IMR-90 (cell line): Measurements from ENCODE around the gene RHOBTB3. TPM values are rescaled to one million over a fixed set of nuclear protein-coding genes. Genes with fewer than 3 reads are reported as not detected.
A peak's percentile ranks its signal among the peaks of the same experiment; 100 is the strongest.

ENCODE experiments used
- ATAC-seq: fragments of 200-7000 bp; cut with Tn5 transposase; 2 replicates; pipeline ENCODE4 v1.9.1; 2020; ENCODE audit warnings: low read depth, mild to moderate bottlenecking, moderate library complexity
- BruUV-seq: library from RNA; stranded (reverse); fragments of 400-500 nt; replicated peaks from 2 replicates; lab custom pipeline; 2021; lab: Mats Ljungman, UMichigan
- CTCF ChIA-PET: fragments of 300-600 bp; formaldehyde crosslinking; extraction: SDS; loops from one replicate; lab custom pipeline; 2021; ENCODE audit warnings: antibody characterized with exemption; lab: Yijun Ruan, JAX
- POLR2A ChIA-PET: fragments of 300-600 bp; sonication (Branson Sonifier 250); formaldehyde crosslinking; loops from one replicate; lab custom pipeline; 2022; ENCODE audit warnings: antibody characterized with exemption; ENCODE audit not compliant: unreplicated experiment; lab: Charles Lee
- DNase-seq: peaks from one replicate; pipeline ENCODE4 v3.0.0; 2013
- H2AFZ ChIP-seq: replicated peaks from 2 replicates; pipeline ENCODE3; 2013; ENCODE audit warnings: low read length, mild to moderate bottlenecking; ENCODE audit not compliant: poor library complexity
- H2AK5ac ChIP-seq: 2 replicates; pipeline ENCODE4 v1.6.1; 2013; ENCODE audit warnings: low read depth, low read length, inconsistent platforms
- H2AK9ac ChIP-seq: replicated peaks from 2 replicates; pipeline ENCODE3; 2013; ENCODE audit warnings: mild to moderate bottlenecking, low read depth, low read length, moderate library complexity; ENCODE audit not compliant: poor library complexity
- H2BK120ac ChIP-seq: 2 replicates; pipeline ENCODE4 v1.6.1; 2013; ENCODE audit warnings: low read depth, low read length, inconsistent platforms
- H2BK15ac ChIP-seq: 3 replicates; pipeline ENCODE4 v1.6.1; 2013; ENCODE audit warnings: low read depth, low read length, inconsistent platforms
- H2BK20ac ChIP-seq: 2 replicates; pipeline ENCODE4 v1.6.1; 2013; ENCODE audit warnings: low read depth, mild to moderate bottlenecking, inconsistent platforms, low read length, moderate library complexity
- H2BK5ac ChIP-seq: 2 replicates; pipeline ENCODE4 v1.6.1; 2013; ENCODE audit warnings: mild to moderate bottlenecking, low read depth, low read length, inconsistent platforms; ENCODE audit not compliant: poor library complexity, severe bottlenecking
- H3K14ac ChIP-seq: replicated peaks from 2 replicates; pipeline ENCODE4 v1.6.1; 2013; ENCODE audit warnings: low read depth, low read length, inconsistent platforms
- H3K18ac ChIP-seq: 2 replicates; pipeline ENCODE4 v1.6.1; 2013; ENCODE audit warnings: low read depth, low read length, control low read depth
- H3K23ac ChIP-seq: 2 replicates; pipeline ENCODE4 v1.6.1; 2013; ENCODE audit warnings: low read depth, low read length, inconsistent platforms
- H3K27ac ChIP-seq: 2 replicates; pipeline ENCODE4 v1.5.1; 2013; ENCODE audit warnings: mild to moderate bottlenecking, control low read depth, low read length; ENCODE audit not compliant: insufficient read depth
- H3K27me3 ChIP-seq: 2 replicates; pipeline ENCODE4 v1.6.1; 2013; ENCODE audit warnings: low read length; ENCODE audit not compliant: control insufficient read depth, insufficient read depth
- H3K36me3 ChIP-seq: 2 replicates; pipeline ENCODE4 v1.6.1; 2013; ENCODE audit warnings: low read length, mixed read lengths; ENCODE audit not compliant: control insufficient read depth, insufficient read depth
- H3K4ac ChIP-seq: 2 replicates; pipeline ENCODE4 v1.6.1; 2013; ENCODE audit warnings: low read depth, low read length, inconsistent platforms
- H3K4me1 ChIP-seq: 2 replicates; pipeline ENCODE4 v1.6.1; 2013; ENCODE audit warnings: low read length, mixed read lengths; ENCODE audit not compliant: control insufficient read depth, insufficient read depth
- H3K4me2 ChIP-seq: 2 replicates; pipeline ENCODE4 v1.6.1; 2013; ENCODE audit warnings: low read depth, mild to moderate bottlenecking, control low read depth, low read length, moderate library complexity
- H3K4me3 ChIP-seq: 2 replicates; pipeline ENCODE4 v1.5.1; 2013; ENCODE audit warnings: low read depth, mild to moderate bottlenecking, control low read depth, low read length, moderate library complexity; ENCODE audit not compliant: insufficient read depth
- H3K56ac ChIP-seq: 2 replicates; pipeline ENCODE4 v1.6.1; 2013; ENCODE audit warnings: low read length, inconsistent platforms; ENCODE audit not compliant: insufficient read depth; ENCODE audit errors: extremely low read depth
- H3K79me1 ChIP-seq, 2 experiments: 2 replicates each; pipeline ENCODE4 v1.6.1; 2013; ENCODE audit warnings: low read length in 2 of 2, inconsistent platforms in 1 of 2, low read depth in 1 of 2
- H3K9ac ChIP-seq: 2 replicates; pipeline ENCODE4 v1.6.1; 2013; ENCODE audit warnings: low read depth, low read length, control low read depth
- H3K9me1 ChIP-seq: 2 replicates; pipeline ENCODE4 v1.6.1; 2013; ENCODE audit warnings: low read length, inconsistent platforms; ENCODE audit not compliant: insufficient read depth
- H3K9me3 ChIP-seq: 2 replicates; pipeline ENCODE4 v1.6.1; 2013; ENCODE audit warnings: low read length; ENCODE audit not compliant: control insufficient read depth, insufficient read depth
- H4K20me1 ChIP-seq: 2 replicates; pipeline ENCODE4 v1.6.1; 2013; ENCODE audit warnings: low read length, inconsistent platforms; ENCODE audit not compliant: insufficient read depth
- H4K5ac ChIP-seq: 2 replicates; pipeline ENCODE4 v1.6.1; 2013; ENCODE audit warnings: mild to moderate bottlenecking, low read depth, low read length, control low read depth
- H4K8ac ChIP-seq, 2 experiments: 2 replicates each; pipeline ENCODE4 v1.6.1; 2013; ENCODE audit warnings: low read depth in 2 of 2, low read length in 2 of 2, control low read depth in 1 of 2, inconsistent platforms in 1 of 2
- H4K91ac ChIP-seq: 2 replicates; pipeline ENCODE4 v1.6.1; 2013; ENCODE audit warnings: low read depth, low read length, inconsistent platforms; ENCODE audit not compliant: insufficient read depth
- BHLHE40 ChIP-seq: fragments of 150-350 bp; IDR thresholded peaks from 2 replicates; pipeline ENCODE4 v1.6.1; 2016; ENCODE audit warnings: mild to moderate bottlenecking, low read depth, low read length
- CEBPB ChIP-seq: IDR thresholded peaks from 2 replicates; pipeline ENCODE4 v1.6.1; 2012; ENCODE audit warnings: low read depth, low read length, improper control_type of control experiment
- CHD1 ChIP-seq: IDR thresholded peaks from 2 replicates; pipeline ENCODE4 v1.6.1; 2012; ENCODE audit warnings: low read depth, low read length, improper control_type of control experiment
- ELK1 ChIP-seq: fragments of 150-350 bp; IDR thresholded peaks from 2 replicates; pipeline ENCODE4 v1.6.1; 2016; ENCODE audit warnings: low read depth, mild to moderate bottlenecking, low read length, moderate library complexity, borderline replicate concordance
- MAFK ChIP-seq: IDR thresholded peaks from 2 replicates; pipeline ENCODE4 v1.6.1; 2012; ENCODE audit warnings: low read depth, low read length, improper control_type of control experiment
- MAZ ChIP-seq: IDR thresholded peaks from 2 replicates; pipeline ENCODE4 v1.6.1; 2012; ENCODE audit warnings: low read depth, mild to moderate bottlenecking, low read length, improper control_type of control experiment, moderate library complexity, borderline replicate concordance
- NFE2L2 ChIP-seq: fragments of 150-350 bp; IDR thresholded peaks from 2 replicates; pipeline ENCODE4 v1.6.1; 2016; ENCODE audit warnings: low read depth, mild to moderate bottlenecking, low read length
- RAD21 ChIP-seq: IDR thresholded peaks from 2 replicates; pipeline ENCODE4 v1.6.1; 2012; ENCODE audit warnings: low read length, improper control_type of control experiment
- RFX5 ChIP-seq: IDR thresholded peaks from 2 replicates; pipeline ENCODE4 v1.8.0; 2012; ENCODE audit warnings: low read depth, mild to moderate bottlenecking, low read length, moderate library complexity
- SMC3 ChIP-seq: fragments of 150-350 bp; IDR thresholded peaks from 2 replicates; pipeline ENCODE4 v1.6.1; 2016; ENCODE audit warnings: low read depth, mild to moderate bottlenecking, antibody characterized with exemption, low read length, moderate library complexity
- WGBS, 2 experiments: methylation state at CpG; one replicate each; pipeline versions ENCODE4 v1.1.5 to v1.1.7; 2013; ENCODE audit warnings: missing lambda C conversion rate in 2 of 2; ENCODE audit not compliant: insufficient read length in 1 of 2; ENCODE audit errors: extremely low coverage in 2 of 2; 5-methylcytosine and 5-hydroxymethylcytosine counted together
- dilution Hi-C: fragments of 300-500 bp; cut with HindIII; formaldehyde crosslinking; loops from one replicate; pipeline ENCODE4 v1.14.3; 2018; ENCODE audit warnings: low sequenced_read_pairs; ENCODE audit not compliant: unreplicated experiment
- in situ Hi-C: fragments of 300-500 bp; cut with MboI; formaldehyde crosslinking; loops from 3 replicates; pipeline ENCODE4 v1.14.3; 2019; ENCODE audit warnings: low sequenced_read_pairs, inconsistent platforms, mixed read lengths
- intact Hi-C: fragments of 100-400 bp; cut with micrococcal nuclease; formaldehyde crosslinking; loops from 2 replicates; pipeline ENCODE4 v1.10.0; 2022
- polyA plus RNA-seq, 3 experiments: library from polyadenylated mRNA; depleted of rRNA; stranded (reverse); fragments of >200 nt; gene quantifications; 2 replicates each; pipeline ENCODE4 v1.2.3, GENCODE V29; 2012; ENCODE audit warnings: low replicate concordance in 1 of 3
- total RNA-seq: library from RNA; depleted of rRNA; stranded (reverse); fragments of >200 nt; gene quantifications from 2 replicates; pipeline ENCODE4 v1.2.3, GENCODE V29; 2012

The RHOBTB3 gene
- total and polyA plus RNA-seq, 2 of the 4 experiments (the other 2 are of a cell fraction), result 117 to 447 TPM

GRCh38 chr5:95783661-95784060 is 52.5 kb downstream of the RHOBTB3 start:
- H3K4me1 ChIP-seq, result peaks cover 17% of the 10 kb centered on the region

More at GRCh38 chr5:95783661-95784060, 52.5 kb downstream of the RHOBTB3 start:
- H2BK15ac ChIP-seq, result no peak overlapping the region; the same call in 2 of the 3 replicates
- H4K91ac ChIP-seq, result peak overlapping the region; percentile 27; the same call in 1 of the 2 replicates
- ChIA-PET POLR2A (interaction anchor here (0.6 kb wide), 2 partner anchors 11 to 42 kb away, joined by 4 to 6 read pairs; no protein-coding TSS in a partner anchor), CTCF (interaction anchor here (0.7 to 1.2 kb wide), 2 partner anchors 120 to 543 kb away, joined by 3 to 4 read pairs; no protein-coding TSS in a partner anchor)
- H3K9ac ChIP-seq, result no peak overlapping the region
- no peaks in the 10 kb centered on the region for H3K27me3 ChIP-seq
- peak overlapping the region in 1 of 2 experiments; percentile 37; a peak in 2 of 4 replicates for H4K8ac ChIP-seq
- no TSS peak for BruUV-seq
- no peak overlapping the region for H3K56ac ChIP-seq
- no peak overlapping the region for H3K23ac ChIP-seq
- no peaks in the 10 kb centered on the region for H4K20me1 ChIP-seq
- intact Hi-C loops, result loop anchor here (5.0 kb wide), 1 partner anchor 559 kb away; no protein-coding TSS in a partner anchor
- H2AK5ac ChIP-seq, result peak overlapping the region; percentile 93; the same call in 1 of the 2 replicates
- peak overlapping the region; percentile 25 for H4K5ac ChIP-seq
- TF ChIP-seq CEBPB, result no peak
- TF ChIP-seq BHLHE40, result no peak
- no peak for TF ChIP-seq NFE2L2
- no peak for TF ChIP-seq MAFK
- TF ChIP-seq RFX5, result no peak
- TF ChIP-seq MAZ, result no peak
- TF ChIP-seq CHD1, result no peak
- TF ChIP-seq RAD21, result no peak
- no peak for TF ChIP-seq ELK1
- TF ChIP-seq SMC3, result no peak
- peaks cover 21 to 59% of the 10 kb centered on the region in 2 experiments for H3K79me1 ChIP-seq
- H2BK120ac ChIP-seq, result peak overlapping the region; percentile 55
- DNase-seq (no peak), ATAC-seq (no peak)
- H3K4me2 ChIP-seq, result no peak overlapping the region
- dilution Hi-C loops, result no loop called here
- peak overlapping the region; percentile 47 for H2AFZ ChIP-seq
- H3K18ac ChIP-seq, result peak overlapping the region; percentile 80
- H2BK5ac ChIP-seq, result peak overlapping the region; percentile 71
- peak overlapping the region; percentile 59; the same call in 1 of the 2 replicates for H2BK20ac ChIP-seq
- peaks cover 18% of the 10 kb centered on the region for H3K9me1 ChIP-seq
- in situ Hi-C loops, result no loop called here
- no peaks in the 10 kb centered on the region for H3K9me3 ChIP-seq
- no peak overlapping the region for H2AK9ac ChIP-seq
- H3K36me3 ChIP-seq, result peaks cover 33% of the 10 kb centered on the region
- H3K14ac ChIP-seq, result peak overlapping the region; percentile 60; the same call in 1 of the 2 replicates
- H3K27ac ChIP-seq, result peak overlapping the region; percentile 89; the same call in 1 of the 2 replicates
- WGBS, 2 experiments, result no CpG with 5 or more reads among the region's 3 CpGs
- no peak overlapping the region for H3K4me3 ChIP-seq
- peak overlapping the region; percentile 86 for H3K4ac ChIP-seq
